ENCODE measurements around the gene CTSD. TPM values are rescaled to one million over a fixed set of nuclear protein-coding genes. Genes with fewer than 3 reads are reported as not detected.

Gene CTSD
- total RNA-seq, 3 donors from 2014 or later: 244 to 694 (median 667) TPM

DNA sequence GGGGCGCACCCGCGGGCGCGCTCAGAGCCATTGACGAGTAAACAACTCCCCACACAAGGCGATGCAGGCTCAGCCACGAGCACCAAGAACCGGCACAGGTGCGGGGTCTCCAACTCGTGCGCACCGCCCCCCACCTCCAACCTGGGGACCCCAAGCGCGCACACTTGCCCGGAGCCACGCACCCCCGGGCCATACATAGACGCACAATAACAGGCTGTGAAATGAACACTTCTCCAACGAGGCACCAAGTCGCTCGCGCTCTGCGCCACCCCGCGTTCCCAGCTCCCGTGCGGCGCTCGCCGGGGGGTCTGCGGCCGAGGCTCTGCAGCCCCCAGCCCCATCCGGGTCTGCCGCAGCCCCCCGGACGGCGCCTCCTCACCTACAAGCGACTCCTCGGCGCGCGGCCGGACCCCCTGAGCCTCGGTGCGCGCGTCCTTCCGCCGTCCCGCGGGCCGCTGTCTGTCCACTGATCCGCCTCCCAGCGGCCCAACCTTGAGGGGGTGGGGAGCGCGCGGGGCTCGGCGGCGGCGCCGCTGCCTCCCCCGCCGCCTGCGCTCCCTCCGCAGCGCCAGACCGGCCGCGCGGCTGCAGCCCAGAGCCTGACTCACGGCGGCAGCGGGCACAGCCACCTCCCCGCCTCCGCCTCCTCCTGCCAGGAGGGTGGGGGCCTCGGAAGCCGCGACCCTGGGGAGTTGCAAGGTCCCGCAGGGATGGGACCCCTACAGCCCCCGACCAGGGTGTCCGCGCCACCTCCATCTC, 14.9 kb downstream of the CTSD start:
- peak overlapping the region; percentile 28 to 52 for H3K27ac ChIP-seq
- H3K36me3 ChIP-seq: no peaks in the 10 kb centered on the region
- H3K4me3 ChIP-seq: peak overlapping the region; percentile 33 to 65 (median 55)
- no peaks in the 10 kb centered on the region for H3K9me3 ChIP-seq
- no peak for DNase-seq (ENCODE audit: low spot score in 2 of 2)
- intact Hi-C loops (cut with DNase I; ENCODE audit: low total_unique reads): no loop called here
- TF ChIP-seq POLR2AphosphoS5 (IDR thresholded peaks at IDR 0.05) (no peak), POLR2A (IDR thresholded peaks at IDR 0.05) (no peak)
- TF ChIP-seq, protein P1, sequence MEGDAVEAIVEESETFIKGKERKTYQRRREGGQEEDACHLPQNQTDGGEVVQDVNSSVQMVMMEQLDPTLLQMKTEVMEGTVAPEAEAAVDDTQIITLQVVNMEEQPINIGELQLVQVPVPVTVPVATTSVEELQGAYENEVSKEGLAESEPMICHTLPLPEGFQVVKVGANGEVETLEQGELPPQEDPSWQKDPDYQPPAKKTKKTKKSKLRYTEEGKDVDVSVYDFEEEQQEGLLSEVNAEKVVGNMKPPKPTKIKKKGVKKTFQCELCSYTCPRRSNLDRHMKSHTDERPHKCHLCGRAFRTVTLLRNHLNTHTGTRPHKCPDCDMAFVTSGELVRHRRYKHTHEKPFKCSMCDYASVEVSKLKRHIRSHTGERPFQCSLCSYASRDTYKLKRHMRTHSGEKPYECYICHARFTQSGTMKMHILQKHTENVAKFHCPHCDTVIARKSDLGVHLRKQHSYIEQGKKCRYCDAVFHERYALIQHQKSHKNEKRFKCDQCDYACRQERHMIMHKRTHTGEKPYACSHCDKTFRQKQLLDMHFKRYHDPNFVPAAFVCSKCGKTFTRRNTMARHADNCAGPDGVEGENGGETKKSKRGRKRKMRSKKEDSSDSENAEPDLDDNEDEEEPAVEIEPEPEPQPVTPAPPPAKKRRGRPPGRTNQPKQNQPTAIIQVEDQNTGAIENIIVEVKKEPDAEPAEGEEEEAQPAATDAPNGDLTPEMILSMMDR (IDR thresholded peaks at IDR 0.05): no peak
- peaks cover 0 to 21% of the 10 kb centered on the region in 2 donors for H3K27me3 ChIP-seq
- H3K4me1 ChIP-seq: peaks cover 0 to 6% of the 10 kb centered on the region in 2 donors

DNA sequence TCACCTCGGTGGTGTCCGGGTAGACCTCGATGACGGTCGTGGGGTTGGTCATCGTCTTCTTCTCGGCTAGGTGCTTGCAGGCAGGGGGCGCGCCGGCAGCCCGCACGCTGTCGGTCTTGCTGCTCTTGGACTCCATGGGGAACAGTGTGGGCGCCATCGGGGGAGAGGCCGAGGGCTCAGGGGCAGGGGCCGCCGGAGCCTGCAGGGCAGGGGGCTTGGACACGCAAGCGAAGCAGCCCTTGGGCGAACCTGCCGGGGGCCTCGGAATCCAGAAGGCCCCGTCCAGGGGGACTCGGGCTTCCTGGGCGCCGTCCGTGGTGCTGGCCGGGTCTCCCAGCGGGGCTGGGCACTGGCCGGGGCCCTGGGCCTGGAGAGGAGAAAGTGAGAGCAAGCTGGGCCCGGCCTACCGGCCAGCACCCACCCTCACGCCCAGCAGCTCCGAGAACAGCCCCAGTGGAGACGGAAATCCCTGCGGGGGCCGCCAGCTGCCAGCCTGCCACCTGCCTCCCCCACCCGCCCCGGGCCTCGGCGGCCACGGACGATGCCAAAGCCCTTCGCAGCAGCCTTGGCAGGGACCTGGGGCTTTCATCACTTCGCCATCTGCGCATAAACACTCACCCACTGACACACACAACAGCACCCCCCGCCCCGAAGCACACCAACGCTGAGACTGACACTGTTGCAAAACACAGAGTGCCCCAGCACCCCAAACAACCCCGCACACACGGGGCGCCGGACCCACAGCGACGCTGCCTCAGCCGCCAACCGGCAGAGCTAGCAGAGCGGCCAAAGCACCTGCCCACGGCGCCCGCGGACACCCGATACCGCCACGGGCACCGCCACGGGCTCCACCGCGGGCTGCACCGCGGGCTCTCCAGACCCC, 15.7 kb downstream of the CTSD start:
- Histone ChIP-seq H3K4me3 (peak overlapping the region; percentile 33 to 65 (median 55)), H3K27ac (peak overlapping the region; percentile 28 to 52), H3K9me3 (no peaks in the 10 kb centered on the region), H3K4me1 (peaks cover 0 to 6% of the 10 kb centered on the region in 2 donors), H3K36me3 (no peaks in the 10 kb centered on the region), H3K27me3 (peaks cover 0 to 21% of the 10 kb centered on the region in 2 donors)
- TF ChIP-seq POLR2A (IDR thresholded peaks at IDR 0.05): no peak
- TF ChIP-seq, protein P1 (IDR thresholded peaks at IDR 0.05): no peak
- TF ChIP-seq POLR2AphosphoS5 (IDR thresholded peaks at IDR 0.05): no peak
- intact Hi-C loops (cut with DNase I; ENCODE audit: low total_unique reads): no loop called here
- no peak for DNase-seq (ENCODE audit: low spot score in 2 of 2)

DNA sequence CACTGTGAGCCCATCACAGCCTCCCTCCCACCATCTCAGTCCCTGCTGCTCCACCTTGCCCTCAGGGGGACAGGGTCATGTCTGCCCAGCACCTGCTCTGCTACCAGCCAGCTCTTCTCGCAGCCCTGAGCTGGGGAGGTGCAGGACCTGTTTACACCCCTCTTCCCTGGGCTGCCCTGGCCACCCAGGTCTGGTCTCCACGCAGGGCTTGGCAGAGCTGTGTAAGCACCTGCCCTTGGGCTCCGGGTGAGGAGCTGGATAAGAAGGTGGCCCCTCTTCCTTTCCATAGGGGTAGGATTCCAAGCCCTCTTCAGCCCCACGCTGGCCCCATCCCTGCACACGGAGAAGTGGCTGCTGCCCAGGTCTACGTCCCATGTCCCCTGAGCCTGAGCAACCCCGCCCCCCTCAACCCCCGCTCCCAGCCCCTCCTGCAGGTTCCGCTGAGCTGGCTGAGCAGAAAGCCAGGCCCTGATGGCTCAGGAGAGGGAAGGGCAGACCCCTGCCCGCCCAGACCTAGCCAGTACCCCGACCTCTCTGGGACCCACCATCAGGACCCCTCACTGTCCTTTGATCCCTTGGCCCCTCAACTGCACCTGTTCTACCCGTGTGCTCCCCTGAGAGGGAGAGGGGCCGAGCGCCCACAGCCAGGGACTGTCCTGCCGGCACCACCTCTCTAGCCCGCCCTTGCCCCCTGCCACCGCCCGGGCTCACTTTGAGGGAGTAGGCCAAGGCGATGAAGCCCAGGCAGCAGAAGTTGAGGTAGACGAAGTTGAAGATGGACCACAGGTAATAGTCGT, 16.6 kb downstream of the CTSD start:
- peaks cover 0 to 21% of the 10 kb centered on the region in 2 donors for H3K27me3 ChIP-seq
- peak overlapping the region in 1 of 2 donors; percentile 28 for H3K27ac ChIP-seq
- TF ChIP-seq POLR2AphosphoS5 (IDR thresholded peaks at IDR 0.05): no peak
- TF ChIP-seq POLR2A (IDR thresholded peaks at IDR 0.05): no peak
- TF ChIP-seq, protein P1 (IDR thresholded peaks at IDR 0.05): no peak
- H3K9me3 ChIP-seq: no peaks in the 10 kb centered on the region
- H3K4me1 ChIP-seq: peaks cover 0 to 6% of the 10 kb centered on the region in 2 donors
- H3K4me3 ChIP-seq: peak overlapping the region in 2 of 3 donors; percentile 55 to 65
- no peak for DNase-seq (ENCODE audit: low spot score in 2 of 2)
- H3K36me3 ChIP-seq: no peaks in the 10 kb centered on the region
- intact Hi-C loops (cut with DNase I; ENCODE audit: low total_unique reads): no loop called here

DNA sequence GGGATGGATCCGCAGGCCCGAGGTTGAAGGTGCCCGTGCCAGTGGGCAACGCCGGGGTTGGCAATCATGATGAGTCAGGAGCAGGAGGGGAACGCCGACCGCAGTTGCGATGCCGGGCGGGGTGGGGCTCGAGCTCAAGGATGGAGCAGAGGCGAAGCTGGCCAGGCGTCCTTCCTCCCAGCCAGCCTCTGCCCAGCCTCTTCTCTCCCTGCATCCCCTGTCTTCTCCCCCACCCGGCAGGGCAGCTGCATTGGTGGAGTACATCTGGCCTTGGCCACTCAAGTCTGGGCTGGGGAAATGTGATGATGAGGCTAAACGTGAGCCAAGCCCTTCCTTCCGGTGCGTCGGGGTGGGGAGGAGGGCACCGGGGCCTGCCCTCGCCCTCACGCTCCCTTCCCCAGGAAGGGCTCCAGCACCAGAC, 17.2 kb downstream of the CTSD start:
- peaks cover 0 to 6% of the 10 kb centered on the region in 2 donors for H3K4me1 ChIP-seq
- H3K9me3 ChIP-seq: no peaks in the 10 kb centered on the region
- H3K27me3 ChIP-seq: peaks cover 0 to 21% of the 10 kb centered on the region in 2 donors
- peak in 1 of 2 donors; percentile 49 for DNase-seq (ENCODE audit: low spot score in 2 of 2)
- H3K36me3 ChIP-seq: no peaks in the 10 kb centered on the region
- intact Hi-C loops (cut with DNase I; ENCODE audit: low total_unique reads): no loop called here
- H3K4me3 ChIP-seq: peak overlapping the region in 2 of 3 donors; percentile 55 to 65
- H3K27ac ChIP-seq: no peak overlapping the region
- TF ChIP-seq POLR2A (IDR thresholded peaks at IDR 0.05): no peak
- TF ChIP-seq POLR2AphosphoS5 (IDR thresholded peaks at IDR 0.05): no peak
- TF ChIP-seq, protein P1 (IDR thresholded peaks at IDR 0.05): no peak

All from breast epithelium (tissue), 4 donors.